ENCODE data around the gene DTWD2.
"Not testable (repeated sequence)": the region's sequence is repeated elsewhere in the genome, so short reads cannot be mapped to it uniquely, and the experiment has no call there.

GRCh38 chr5:118973779-118974445 lies 14.4 kb downstream of the DTWD2 start:
- TF ChIP-seq POLR2A, CTCF, EP300, POLR2AphosphoS5 (IDR thresholded peaks at IDR 0.05): not testable (repeated sequence)
